OCI-LY1 (cell line): Measurements from ENCODE around the gene KRT1.
"Not testable (repeated sequence)": the region's sequence is repeated elsewhere in the genome, so short reads cannot be mapped to it uniquely, and the experiment has no call there.

Experiments used
- EZH2 ChIP-seq: fragments of 200-600 bp; sonication (generic), shearing (Covaris generic); IDR thresholded peaks from 2 replicates; pipeline ENCODE4 v1.8.0; 2017; ENCODE audit warnings: borderline replicate concordance, mixed run types, mild to moderate bottlenecking, antibody characterized with exemption, low read length, moderate library complexity, mixed read lengths
- TF ChIP-seq, protein P1 (sequence below): fragments of 200-600 bp; sonication (generic), shearing (Covaris generic); IDR thresholded peaks from 2 replicates; pipeline ENCODE4 v1.5.1; 2017; ENCODE audit warnings: mild to moderate bottlenecking, antibody characterized with exemption, low read length, moderate library complexity, mixed read lengths

- TF ChIP-seq, protein P1, sequence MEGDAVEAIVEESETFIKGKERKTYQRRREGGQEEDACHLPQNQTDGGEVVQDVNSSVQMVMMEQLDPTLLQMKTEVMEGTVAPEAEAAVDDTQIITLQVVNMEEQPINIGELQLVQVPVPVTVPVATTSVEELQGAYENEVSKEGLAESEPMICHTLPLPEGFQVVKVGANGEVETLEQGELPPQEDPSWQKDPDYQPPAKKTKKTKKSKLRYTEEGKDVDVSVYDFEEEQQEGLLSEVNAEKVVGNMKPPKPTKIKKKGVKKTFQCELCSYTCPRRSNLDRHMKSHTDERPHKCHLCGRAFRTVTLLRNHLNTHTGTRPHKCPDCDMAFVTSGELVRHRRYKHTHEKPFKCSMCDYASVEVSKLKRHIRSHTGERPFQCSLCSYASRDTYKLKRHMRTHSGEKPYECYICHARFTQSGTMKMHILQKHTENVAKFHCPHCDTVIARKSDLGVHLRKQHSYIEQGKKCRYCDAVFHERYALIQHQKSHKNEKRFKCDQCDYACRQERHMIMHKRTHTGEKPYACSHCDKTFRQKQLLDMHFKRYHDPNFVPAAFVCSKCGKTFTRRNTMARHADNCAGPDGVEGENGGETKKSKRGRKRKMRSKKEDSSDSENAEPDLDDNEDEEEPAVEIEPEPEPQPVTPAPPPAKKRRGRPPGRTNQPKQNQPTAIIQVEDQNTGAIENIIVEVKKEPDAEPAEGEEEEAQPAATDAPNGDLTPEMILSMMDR = not testable (repeated sequence)
- TF ChIP-seq EZH2 = not testable (repeated sequence)
Observed at GRCh38 chr12:52669941-52670340, 10.3 kb downstream of the KRT1 start.
